ENCODE data around the gene VMP1. TPM values are rescaled to one million over a fixed set of nuclear protein-coding genes. Genes with fewer than 3 reads are reported as not detected.
"Not testable (repeated sequence)": the region's sequence is repeated elsewhere in the genome, so short reads cannot be mapped to it uniquely, and the experiment has no call there.

The VMP1 gene
- total RNA-seq, 1 donor: 608 TPM

DNA sequence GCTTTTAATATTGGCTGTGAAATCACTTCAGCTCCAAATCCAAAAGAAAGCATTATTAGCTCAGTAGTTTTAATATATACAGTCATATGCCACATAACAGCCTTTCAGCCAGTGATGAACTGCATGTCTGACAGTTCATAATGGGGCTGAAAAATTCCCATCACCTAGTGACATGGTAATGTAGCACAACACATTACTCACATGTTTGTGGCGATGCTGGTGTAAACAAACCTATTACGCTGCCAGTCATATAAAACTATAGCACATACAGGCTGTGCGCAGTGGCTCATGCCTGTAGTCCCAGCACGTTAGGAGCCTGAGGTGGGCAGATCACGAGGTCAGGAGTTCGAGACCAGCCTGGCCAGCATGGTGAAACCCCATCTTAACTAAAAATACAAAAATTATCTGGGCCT is 93.1 kb downstream of the VMP1 start:
- DNase-seq (ENCODE audit: low read depth): peak; percentile 96
- H3K4me3 ChIP-seq (ENCODE audit: low read depth, low read length): no peak overlapping the region
- TF ChIP-seq, protein P1, sequence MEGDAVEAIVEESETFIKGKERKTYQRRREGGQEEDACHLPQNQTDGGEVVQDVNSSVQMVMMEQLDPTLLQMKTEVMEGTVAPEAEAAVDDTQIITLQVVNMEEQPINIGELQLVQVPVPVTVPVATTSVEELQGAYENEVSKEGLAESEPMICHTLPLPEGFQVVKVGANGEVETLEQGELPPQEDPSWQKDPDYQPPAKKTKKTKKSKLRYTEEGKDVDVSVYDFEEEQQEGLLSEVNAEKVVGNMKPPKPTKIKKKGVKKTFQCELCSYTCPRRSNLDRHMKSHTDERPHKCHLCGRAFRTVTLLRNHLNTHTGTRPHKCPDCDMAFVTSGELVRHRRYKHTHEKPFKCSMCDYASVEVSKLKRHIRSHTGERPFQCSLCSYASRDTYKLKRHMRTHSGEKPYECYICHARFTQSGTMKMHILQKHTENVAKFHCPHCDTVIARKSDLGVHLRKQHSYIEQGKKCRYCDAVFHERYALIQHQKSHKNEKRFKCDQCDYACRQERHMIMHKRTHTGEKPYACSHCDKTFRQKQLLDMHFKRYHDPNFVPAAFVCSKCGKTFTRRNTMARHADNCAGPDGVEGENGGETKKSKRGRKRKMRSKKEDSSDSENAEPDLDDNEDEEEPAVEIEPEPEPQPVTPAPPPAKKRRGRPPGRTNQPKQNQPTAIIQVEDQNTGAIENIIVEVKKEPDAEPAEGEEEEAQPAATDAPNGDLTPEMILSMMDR (IDR thresholded peaks at IDR 0.05; ENCODE audit: insufficient read depth, low read depth, low read length): no peak

DNA sequence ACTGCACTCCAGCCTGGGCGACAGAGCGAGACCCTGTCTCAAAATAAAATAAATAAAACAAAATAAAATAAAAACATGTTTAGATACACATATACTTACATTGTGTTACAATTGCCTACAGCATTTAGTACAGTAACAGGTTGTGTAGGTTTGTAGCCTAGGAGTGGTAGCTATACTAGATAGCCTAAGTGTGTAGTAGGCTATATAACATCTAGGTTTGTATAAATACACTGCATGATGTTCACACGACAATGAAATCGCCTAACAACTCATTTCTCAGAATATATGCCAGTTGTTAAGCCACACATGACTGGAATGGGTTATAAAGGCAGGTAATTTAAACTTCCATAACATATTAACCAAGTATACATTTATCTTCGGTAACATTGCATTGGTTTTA is 94.7 kb downstream of the VMP1 start:
- no peak overlapping the region for H3K4me3 ChIP-seq (ENCODE audit: low read depth, low read length)
- TF ChIP-seq, protein P1 (IDR thresholded peaks at IDR 0.05; ENCODE audit: insufficient read depth, low read depth, low read length): no peak
- no peak for DNase-seq (ENCODE audit: low read depth)

DNA sequence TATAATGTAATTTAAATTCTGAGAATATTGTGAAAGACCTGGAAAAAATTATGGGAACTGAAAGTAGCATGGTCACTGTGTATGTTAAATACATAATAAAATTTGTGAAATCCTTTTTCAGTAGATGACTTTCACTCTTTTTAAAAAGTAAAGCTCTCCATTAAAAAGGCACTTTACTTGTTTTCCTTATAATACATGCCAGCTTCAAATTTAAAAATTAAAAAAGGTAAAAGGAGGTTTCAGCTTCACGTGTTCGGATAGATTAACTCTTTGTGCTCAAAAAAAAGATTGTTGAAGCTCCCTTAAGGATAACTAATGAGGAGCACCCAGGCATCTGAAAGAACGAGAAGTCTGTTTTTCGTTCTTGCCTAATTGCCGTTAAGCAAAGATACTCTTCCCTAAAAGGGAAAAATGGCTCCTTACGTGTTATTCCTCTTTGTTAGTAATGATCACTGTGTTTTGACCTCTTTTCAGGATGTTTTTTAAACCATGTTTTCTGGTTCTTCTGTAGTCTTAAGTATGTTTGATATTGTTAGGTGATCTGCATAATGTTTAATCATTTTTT is 97.5 kb downstream of the VMP1 start:
- peak; percentile 78 for DNase-seq (ENCODE audit: low read depth)
- peak overlapping the region; percentile 32 for H3K4me3 ChIP-seq (ENCODE audit: low read depth, low read length)
- TF ChIP-seq, protein P1 (IDR thresholded peaks at IDR 0.05; ENCODE audit: insufficient read depth, low read depth, low read length): no peak

DNA sequence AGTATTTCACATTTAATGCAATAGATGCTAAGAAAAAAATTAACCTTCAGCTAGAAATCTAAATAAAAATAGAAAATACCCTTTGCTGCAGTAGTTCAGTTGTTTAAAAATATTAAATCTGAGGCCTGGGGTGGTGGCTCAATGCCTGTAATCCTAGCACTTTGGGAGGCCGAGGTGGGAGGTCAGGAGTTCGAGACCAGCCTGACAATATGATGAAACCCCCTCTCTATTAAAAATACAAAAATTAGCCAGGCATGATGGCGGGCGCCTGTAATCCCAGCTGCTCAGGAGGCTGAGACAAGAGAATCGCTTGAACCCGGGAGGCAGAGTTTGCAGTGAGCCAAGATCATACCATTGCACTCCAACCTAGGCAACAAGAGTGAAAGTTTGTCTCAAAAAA is 98.9 kb downstream of the VMP1 start:
- not testable (repeated sequence) for H3K4me3 ChIP-seq (ENCODE audit: low read depth, low read length); DNase-seq (ENCODE audit: low read depth)

DNA sequence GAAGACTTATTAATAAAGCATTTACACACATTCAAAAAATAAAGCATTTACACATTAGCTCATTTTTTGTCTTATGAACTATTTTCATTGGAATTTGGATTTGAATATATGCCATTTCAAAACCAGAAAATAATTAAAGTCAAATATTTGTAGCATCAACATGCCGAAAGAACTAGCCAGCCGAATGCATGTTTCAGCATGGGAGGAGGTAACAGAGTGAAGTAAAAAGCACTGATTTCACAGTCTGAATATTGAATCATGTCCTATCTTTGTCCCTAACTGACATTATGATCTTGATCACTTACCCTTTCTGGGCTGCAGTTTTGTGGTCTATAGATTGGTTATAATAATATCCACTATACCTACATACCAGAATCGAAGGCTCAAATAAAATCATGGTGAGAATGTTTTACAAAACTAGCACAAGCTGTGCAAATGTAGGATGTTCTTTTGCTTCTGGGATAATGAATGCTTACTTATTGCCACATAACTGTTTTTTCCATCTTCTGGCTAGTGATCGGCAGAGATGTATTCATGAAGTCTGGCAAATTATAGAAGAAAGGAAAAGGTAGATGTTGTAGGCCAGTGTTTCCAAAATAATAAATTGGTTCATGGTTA is 100.5 kb downstream of the VMP1 start:
- H3K4me3 ChIP-seq (ENCODE audit: low read depth, low read length): no peak overlapping the region
- DNase-seq (ENCODE audit: low read depth): no peak
- TF ChIP-seq, protein P1 (IDR thresholded peaks at IDR 0.05; ENCODE audit: insufficient read depth, low read depth, low read length): no peak

DNA sequence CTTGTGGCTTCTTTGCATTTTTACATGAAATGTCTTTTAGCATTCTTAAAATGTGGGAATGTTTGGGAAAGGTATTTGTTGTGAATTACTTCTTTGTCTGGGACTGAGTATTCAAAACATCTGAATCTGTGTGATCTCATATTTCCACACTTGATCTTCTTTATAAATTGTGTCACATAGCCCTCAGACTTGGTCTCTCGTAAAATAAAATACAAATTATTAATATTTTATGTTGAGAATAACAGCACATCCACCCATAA is 103.4 kb downstream of the VMP1 start:
- DNase-seq (ENCODE audit: low read depth): peak; percentile 64
- no peak overlapping the region for H3K4me3 ChIP-seq (ENCODE audit: low read depth, low read length)
- TF ChIP-seq, protein P1 (IDR thresholded peaks at IDR 0.05; ENCODE audit: insufficient read depth, low read depth, low read length): no peak

DNA sequence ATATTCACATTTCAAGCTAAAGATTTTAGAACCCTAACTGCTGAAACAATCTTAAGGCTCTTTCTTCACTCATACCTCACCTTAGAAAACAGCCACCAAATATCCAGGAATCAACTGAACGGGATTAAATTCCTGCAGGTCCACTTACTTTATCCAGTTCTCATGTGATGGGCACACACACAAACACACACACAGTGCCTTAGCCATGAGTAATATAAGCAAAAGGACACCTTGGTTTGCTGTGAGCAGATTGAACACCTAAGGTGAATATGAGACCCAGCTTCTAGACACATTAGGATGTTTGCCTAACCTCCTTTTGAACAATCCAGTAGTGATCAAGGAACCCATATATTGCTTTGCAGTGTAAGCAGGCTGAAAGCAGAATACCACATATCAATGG is 103.8 kb downstream of the VMP1 start:
- H3K4me3 ChIP-seq (ENCODE audit: low read depth, low read length): no peak overlapping the region
- DNase-seq (ENCODE audit: low read depth): no peak
- TF ChIP-seq, protein P1 (IDR thresholded peaks at IDR 0.05; ENCODE audit: insufficient read depth, low read depth, low read length): no peak

Measured in fibroblast of villous mesenchyme (primary cell).